ENCODE results near the gene ARFGEF2. TPM values are rescaled to one million over a fixed set of nuclear protein-coding genes. Genes with fewer than 3 reads are reported as not detected.

Gene ARFGEF2
- total and polyA plus RNA-seq, 2 experiments from 2014 or later, result 8.5 to 20.6 TPM

GRCh38 chr20:48944663-48945297, 23.3 kb downstream of the ARFGEF2 start:
- no peak for TF ChIP-seq CTCF (IDR thresholded peaks at IDR 0.05; ENCODE audit: low read depth, low read length)
- Histone ChIP-seq H3K4me3 (no peak overlapping the region), H3K36me3 (peaks cover 3% of the 10 kb centered on the region)

GRCh38 chr20:48945840-48946514, 24.5 kb downstream of the ARFGEF2 start:
- Histone ChIP-seq H3K27me3 (no peaks in the 10 kb centered on the region), H3K27ac (no peak overlapping the region), H3K36me3 (peaks cover 3% of the 10 kb centered on the region), H3K4me3 (no peak overlapping the region), H3K4me1 (ENCODE audit: low read depth) (peaks cover 18% of the 10 kb centered on the region), H3K9me3 (ENCODE audit: low read depth) (no peaks in the 10 kb centered on the region)
- no peak for TF ChIP-seq CTCF (IDR thresholded peaks at IDR 0.05; ENCODE audit: low read depth, low read length)
- no peak for DNase-seq (ENCODE audit: low read depth in 1 of 2, low spot score in 1 of 2)

More at GRCh38 chr20:48944663-48945297, 23.3 kb downstream of the ARFGEF2 start:
- DNase-seq (ENCODE audit: low read depth in 1 of 2, low spot score in 1 of 2), result no peak
- no peaks in the 10 kb centered on the region for H3K27me3 ChIP-seq
- no peaks in the 10 kb centered on the region for H3K9me3 ChIP-seq (ENCODE audit: low read depth)
- H3K27ac ChIP-seq, result no peak overlapping the region
- peaks cover 12% of the 10 kb centered on the region for H3K4me1 ChIP-seq (ENCODE audit: low read depth)

- Histone ChIP-seq H3K27ac (peak overlapping the region; percentile 34), H3K9me3 (ENCODE audit: low read depth) (no peaks in the 10 kb centered on the region), H3K4me3 (no peak overlapping the region), H3K27me3 (no peaks in the 10 kb centered on the region), H3K36me3 (no peaks in the 10 kb centered on the region), H3K4me1 (ENCODE audit: low read depth) (peaks cover 36% of the 10 kb centered on the region)
- TF ChIP-seq CTCF (IDR thresholded peaks at IDR 0.05; ENCODE audit: low read depth, low read length), result no peak
- no peak for DNase-seq (ENCODE audit: low read depth in 1 of 2, low spot score in 1 of 2)
These were observed 27.1 kb downstream of the ARFGEF2 start for GRCh38 chr20:48948612-48949011.

GRCh38 chr20:48949304-48950170, 28.0 kb downstream of the ARFGEF2 start:
- peak in 1 of 2 donors; percentile 71 for DNase-seq (ENCODE audit: low read depth in 1 of 2, low spot score in 1 of 2)
- Histone ChIP-seq H3K27me3 (no peaks in the 10 kb centered on the region), H3K4me3 (no peak overlapping the region), H3K27ac (peak overlapping the region; percentile 34), H3K36me3 (no peaks in the 10 kb centered on the region), H3K4me1 (ENCODE audit: low read depth) (peaks cover 46% of the 10 kb centered on the region), H3K9me3 (ENCODE audit: low read depth) (no peaks in the 10 kb centered on the region)
- TF ChIP-seq CTCF (IDR thresholded peaks at IDR 0.05; ENCODE audit: low read depth, low read length), result peak; percentile 5

GRCh38 chr20:48951041-48951440, 29.5 kb downstream of the ARFGEF2 start:
- TF ChIP-seq CTCF (IDR thresholded peaks at IDR 0.05; ENCODE audit: low read depth, low read length), result no peak
- peaks cover 46% of the 10 kb centered on the region for H3K4me1 ChIP-seq (ENCODE audit: low read depth)
- no peaks in the 10 kb centered on the region for H3K9me3 ChIP-seq (ENCODE audit: low read depth)
- H3K4me3 ChIP-seq, result no peak overlapping the region
- no peak overlapping the region for H3K27ac ChIP-seq
- no peak for DNase-seq (ENCODE audit: low read depth in 1 of 2, low spot score in 1 of 2)
- no peaks in the 10 kb centered on the region for H3K27me3 ChIP-seq
- H3K36me3 ChIP-seq, result peaks cover 2% of the 10 kb centered on the region
